C4-2B (cell line): ENCODE measurements around the gene IFT52.

Experiments used
- ZFX ChIP-seq: fragments of 450-650 bp; IDR thresholded peaks from 2 replicates; pipeline ENCODE4 v1.6.1; 2017
- TF ChIP-seq, protein P1 (sequence below): fragments of 450-650 bp; conservative IDR thresholded peaks from 2 replicates; pipeline ENCODE4 v1.5.1; 2017; ENCODE audit warnings: mild to moderate bottlenecking

DNA sequence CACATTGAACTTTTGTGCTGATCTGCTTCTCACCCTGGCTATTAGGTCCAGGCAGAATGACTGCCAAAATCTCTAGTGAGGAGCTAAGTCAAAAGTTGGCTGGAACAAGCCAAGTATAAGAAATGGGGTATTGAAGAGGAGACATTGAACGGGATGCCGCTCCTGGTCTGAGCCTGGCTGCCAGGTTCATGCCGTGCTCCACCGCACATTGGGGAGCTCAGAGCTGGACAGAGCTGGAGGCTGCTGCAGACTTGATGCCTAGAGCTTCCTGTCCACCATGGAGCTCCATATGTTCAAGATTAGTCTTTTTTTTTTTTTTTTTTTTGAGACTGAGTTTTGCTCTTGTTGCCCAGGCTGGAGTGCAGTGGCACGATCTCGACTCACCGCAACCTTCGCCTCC, 4.1 kb upstream of the IFT52 start:
- TF ChIP-seq, protein P1, sequence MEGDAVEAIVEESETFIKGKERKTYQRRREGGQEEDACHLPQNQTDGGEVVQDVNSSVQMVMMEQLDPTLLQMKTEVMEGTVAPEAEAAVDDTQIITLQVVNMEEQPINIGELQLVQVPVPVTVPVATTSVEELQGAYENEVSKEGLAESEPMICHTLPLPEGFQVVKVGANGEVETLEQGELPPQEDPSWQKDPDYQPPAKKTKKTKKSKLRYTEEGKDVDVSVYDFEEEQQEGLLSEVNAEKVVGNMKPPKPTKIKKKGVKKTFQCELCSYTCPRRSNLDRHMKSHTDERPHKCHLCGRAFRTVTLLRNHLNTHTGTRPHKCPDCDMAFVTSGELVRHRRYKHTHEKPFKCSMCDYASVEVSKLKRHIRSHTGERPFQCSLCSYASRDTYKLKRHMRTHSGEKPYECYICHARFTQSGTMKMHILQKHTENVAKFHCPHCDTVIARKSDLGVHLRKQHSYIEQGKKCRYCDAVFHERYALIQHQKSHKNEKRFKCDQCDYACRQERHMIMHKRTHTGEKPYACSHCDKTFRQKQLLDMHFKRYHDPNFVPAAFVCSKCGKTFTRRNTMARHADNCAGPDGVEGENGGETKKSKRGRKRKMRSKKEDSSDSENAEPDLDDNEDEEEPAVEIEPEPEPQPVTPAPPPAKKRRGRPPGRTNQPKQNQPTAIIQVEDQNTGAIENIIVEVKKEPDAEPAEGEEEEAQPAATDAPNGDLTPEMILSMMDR: no peak
- TF ChIP-seq ZFX: no peak
